ENCODE measurements around the gene SERPINB6. TPM values are rescaled to one million over a fixed set of nuclear protein-coding genes. Genes with fewer than 3 reads are reported as not detected.
"Not testable (repeated sequence)": the region's sequence is repeated elsewhere in the genome, so short reads cannot be mapped to it uniquely, and the experiment has no call there.

The SERPINB6 gene
- polyA plus RNA-seq, 2 donors: 86.1 to 95.7 TPM

DNA sequence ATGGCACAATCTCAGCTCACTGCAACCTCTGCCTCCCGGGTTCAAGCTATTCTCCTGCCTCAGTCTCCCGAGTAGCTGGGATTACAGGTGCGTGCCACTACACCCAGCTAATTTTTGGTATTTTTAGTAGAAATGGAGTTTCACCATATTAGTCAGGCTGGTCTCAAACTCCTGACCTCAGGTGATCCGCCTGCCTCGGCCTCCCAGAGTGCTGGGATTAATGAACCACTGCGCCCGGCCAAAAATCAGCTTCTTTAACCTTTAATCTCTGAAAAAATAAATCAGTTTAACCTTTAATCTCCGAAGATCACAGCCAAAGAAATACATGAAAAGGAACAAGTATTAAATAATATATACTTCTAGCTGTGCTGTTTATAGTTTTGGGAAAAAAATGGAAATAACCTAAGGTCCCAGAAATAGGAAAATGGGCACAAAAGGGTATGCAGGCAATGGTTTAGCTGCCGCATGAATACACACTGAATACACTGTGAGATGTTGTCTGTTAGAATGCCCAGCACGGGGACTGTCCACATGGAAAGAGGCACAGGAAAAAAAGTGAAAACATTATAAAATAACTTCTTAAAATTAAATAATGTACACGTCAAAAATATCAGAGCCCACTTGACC lies 29.9 kb upstream of the SERPINB6 start:
- Histone ChIP-seq H3K36me3 (ENCODE audit: control insufficient read depth in 2 of 2, insufficient read depth in 2 of 2, low read length in 1 of 2) (peaks cover 0 to 5% of the 10 kb centered on the region in 2 donors), H3K4me1 (ENCODE audit: control insufficient read depth in 2 of 2, insufficient read depth in 2 of 2, low read length in 1 of 2) (no peaks in the 10 kb centered on the region), H3K27me3 (ENCODE audit: control insufficient read depth in 1 of 2, insufficient read depth in 2 of 2, low read length in 2 of 2) (no peaks in the 10 kb centered on the region), H3K9me3 (ENCODE audit: control insufficient read depth in 2 of 2, insufficient read depth in 1 of 2, low read depth in 1 of 2, low read length in 1 of 2) (no peaks in the 10 kb centered on the region), H3K4me3 (ENCODE audit: low read depth in 1 of 2, low read length in 2 of 2) (no peak overlapping the region), H3K27ac (ENCODE audit: low read depth in 2 of 2, low read length in 1 of 2) (peak overlapping the region in 1 of 2 donors; percentile 9)
- 92% methylated on average over 11 of the region's 11 CpGs for WGBS, 2 donors

DNA sequence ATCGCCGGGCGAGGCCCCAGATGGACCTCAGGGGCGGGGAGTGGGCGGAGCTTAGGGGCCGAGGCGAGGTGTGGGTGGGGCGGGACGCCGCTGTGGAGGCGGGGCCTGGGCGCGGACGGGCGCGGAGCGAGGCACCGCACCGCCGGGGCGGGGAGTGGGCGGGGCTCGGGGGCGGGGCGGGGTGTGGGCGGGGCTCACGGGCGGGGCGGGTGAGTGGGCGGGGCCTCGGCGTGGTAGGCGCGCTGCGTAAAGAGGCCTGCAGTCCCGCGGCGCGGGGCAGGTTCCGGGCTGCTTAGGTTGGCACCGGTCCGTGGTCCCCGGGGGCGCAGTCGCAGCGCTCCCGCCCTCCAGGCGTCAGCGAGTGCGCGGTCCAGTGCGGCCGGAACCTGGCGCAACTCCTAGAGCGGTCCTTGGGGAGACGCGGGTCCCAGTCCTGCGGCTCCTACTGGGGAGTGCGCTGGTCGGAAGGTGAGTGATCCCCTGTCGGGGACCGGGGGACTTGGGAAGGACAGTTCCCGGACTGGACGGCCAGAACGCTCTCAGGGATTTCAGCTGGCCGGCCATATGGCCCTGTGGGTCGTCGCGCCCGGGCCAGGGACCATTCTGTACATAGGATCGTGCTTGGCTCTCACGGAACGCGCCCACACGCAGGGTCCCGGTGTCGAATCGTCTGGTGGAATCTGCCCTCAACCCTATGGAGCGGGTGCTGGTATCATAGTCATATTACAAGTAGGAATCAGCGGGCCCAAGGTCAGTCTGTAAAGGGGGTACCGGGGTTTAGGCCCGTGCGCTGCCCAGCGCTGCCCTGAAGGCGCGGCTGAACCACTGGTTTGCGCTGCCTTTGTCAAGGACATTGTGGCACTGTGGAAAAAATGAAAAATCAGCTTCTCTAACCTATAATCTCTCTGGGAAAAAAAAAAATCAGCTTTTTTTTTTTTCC lies 28.5 kb upstream of the SERPINB6 start, which contains the start of gene NQO2:
Gene NQO2 (plus strand): TSS at position 277 of the 940 bp plus-strand sequence. CDS start 6,659 bp downstream, outside the sequence.
- H3K27me3 ChIP-seq (ENCODE audit: control insufficient read depth in 1 of 2, insufficient read depth in 2 of 2, low read length in 2 of 2): no peaks in the 10 kb centered on the region
- H3K9me3 ChIP-seq (ENCODE audit: control insufficient read depth in 2 of 2, insufficient read depth in 1 of 2, low read depth in 1 of 2, low read length in 1 of 2): no peaks in the 10 kb centered on the region
- peak within 1 kb of the TSS; percentile 61 to 66 for H3K4me3 ChIP-seq (ENCODE audit: low read depth in 1 of 2, low read length in 2 of 2)
- no peaks in the 10 kb centered on the region for H3K4me1 ChIP-seq (ENCODE audit: control insufficient read depth in 2 of 2, insufficient read depth in 2 of 2, low read length in 1 of 2)
- peak within 1 kb of the TSS; percentile 82 to 89 for H3K27ac ChIP-seq (ENCODE audit: low read depth in 2 of 2, low read length in 1 of 2)
- 2 to 3% methylated on average over 60 to 87 of the region's 87 CpGs for WGBS, 2 donors
- no peaks in the 10 kb centered on the region for H3K36me3 ChIP-seq (ENCODE audit: control insufficient read depth in 2 of 2, insufficient read depth in 2 of 2, low read length in 1 of 2)

DNA sequence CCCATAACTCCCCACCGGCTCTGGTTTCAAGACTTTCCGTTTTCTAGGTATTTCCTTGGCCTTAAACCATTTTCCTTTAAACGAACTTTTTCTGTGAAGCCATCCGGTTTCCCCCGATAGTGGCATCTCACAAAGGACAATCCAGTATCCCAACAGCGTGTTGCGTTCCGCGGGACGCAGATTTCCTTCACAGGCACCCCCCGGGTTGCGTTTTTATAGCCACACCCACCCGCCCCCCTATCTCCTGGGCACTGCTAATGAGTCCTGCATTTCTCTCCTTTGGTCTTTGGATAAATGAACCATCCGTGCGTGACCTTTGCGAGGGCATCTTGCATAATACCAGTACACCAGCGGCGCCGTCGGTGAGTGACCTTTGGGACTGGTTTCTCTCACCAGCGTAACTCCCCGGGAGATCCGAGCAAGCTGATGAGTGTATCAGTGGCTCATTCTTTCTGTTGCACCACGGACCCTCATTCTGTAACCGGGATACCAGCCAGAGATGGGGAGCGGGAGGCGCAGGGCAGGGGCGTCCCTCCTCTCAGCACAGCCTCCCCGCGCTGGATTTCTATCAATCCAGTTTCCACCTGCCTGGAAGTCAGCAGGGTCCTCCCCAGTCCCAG lies 27.7 kb upstream of the SERPINB6 start:
- no peaks in the 10 kb centered on the region for H3K27me3 ChIP-seq (ENCODE audit: control insufficient read depth in 1 of 2, insufficient read depth in 2 of 2, low read length in 2 of 2)
- no peaks in the 10 kb centered on the region for H3K4me1 ChIP-seq (ENCODE audit: control insufficient read depth in 2 of 2, insufficient read depth in 2 of 2, low read length in 1 of 2)
- peak overlapping the region; percentile 82 to 89 for H3K27ac ChIP-seq (ENCODE audit: low read depth in 2 of 2, low read length in 1 of 2)
- 0 to 1% methylated on average over 30 of the region's 30 CpGs for WGBS, 2 donors
- H3K4me3 ChIP-seq (ENCODE audit: low read depth in 1 of 2, low read length in 2 of 2): peak overlapping the region; percentile 50 to 57
- H3K36me3 ChIP-seq (ENCODE audit: control insufficient read depth in 2 of 2, insufficient read depth in 2 of 2, low read length in 1 of 2): no peaks in the 10 kb centered on the region
- no peaks in the 10 kb centered on the region for H3K9me3 ChIP-seq (ENCODE audit: control insufficient read depth in 2 of 2, insufficient read depth in 1 of 2, low read depth in 1 of 2, low read length in 1 of 2)

DNA sequence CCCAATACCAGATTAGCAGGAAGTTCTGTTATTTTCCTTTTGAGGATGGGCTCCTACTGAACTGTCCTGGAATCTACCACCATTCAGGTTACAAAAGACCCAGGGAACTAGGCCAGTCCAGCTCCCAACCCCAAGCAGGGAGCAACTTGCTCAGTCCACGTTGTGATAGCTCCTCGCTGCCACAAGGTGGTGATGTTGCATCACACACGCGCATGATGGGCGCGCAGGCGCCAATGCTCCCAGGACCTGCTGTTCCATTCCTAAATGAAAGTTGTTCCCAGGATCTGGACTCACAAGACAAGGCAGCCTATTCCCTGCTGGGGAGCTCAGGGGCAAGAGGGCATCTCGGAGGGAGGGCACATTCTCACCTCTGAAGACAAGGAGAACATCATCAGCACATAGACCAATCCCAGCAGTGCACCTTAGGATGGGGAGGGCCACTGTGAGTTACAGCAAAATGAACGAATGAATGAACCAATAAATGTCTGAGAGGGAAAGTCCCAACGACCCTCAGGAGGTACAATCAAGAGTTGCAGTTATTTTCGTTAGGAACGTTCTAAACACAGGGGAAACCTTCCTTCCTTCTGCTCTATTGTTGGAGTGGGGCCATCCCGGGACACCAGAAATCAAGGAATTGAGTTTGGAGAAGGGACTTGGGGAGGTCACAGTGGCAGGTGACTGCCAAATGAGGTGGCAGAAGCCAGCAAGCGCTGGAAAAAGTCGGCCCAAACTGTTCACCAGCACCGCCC lies 27.1 kb upstream of the SERPINB6 start:
- H3K9me3 ChIP-seq (ENCODE audit: control insufficient read depth in 2 of 2, insufficient read depth in 1 of 2, low read depth in 1 of 2, low read length in 1 of 2); H3K27me3 ChIP-seq (ENCODE audit: control insufficient read depth in 1 of 2, insufficient read depth in 2 of 2, low read length in 2 of 2); H3K36me3 ChIP-seq (ENCODE audit: control insufficient read depth in 2 of 2, insufficient read depth in 2 of 2, low read length in 1 of 2); H3K4me1 ChIP-seq (ENCODE audit: control insufficient read depth in 2 of 2, insufficient read depth in 2 of 2, low read length in 1 of 2): not testable (repeated sequence)
- 2 to 3% methylated on average over 10 to 14 of the region's 16 CpGs for WGBS, 2 donors
- peak overlapping the region in 1 of 2 donors; percentile 50 for H3K4me3 ChIP-seq (ENCODE audit: low read depth in 1 of 2, low read length in 2 of 2)
- H3K27ac ChIP-seq (ENCODE audit: low read depth in 2 of 2, low read length in 1 of 2): peak overlapping the region; percentile 82 to 89

DNA sequence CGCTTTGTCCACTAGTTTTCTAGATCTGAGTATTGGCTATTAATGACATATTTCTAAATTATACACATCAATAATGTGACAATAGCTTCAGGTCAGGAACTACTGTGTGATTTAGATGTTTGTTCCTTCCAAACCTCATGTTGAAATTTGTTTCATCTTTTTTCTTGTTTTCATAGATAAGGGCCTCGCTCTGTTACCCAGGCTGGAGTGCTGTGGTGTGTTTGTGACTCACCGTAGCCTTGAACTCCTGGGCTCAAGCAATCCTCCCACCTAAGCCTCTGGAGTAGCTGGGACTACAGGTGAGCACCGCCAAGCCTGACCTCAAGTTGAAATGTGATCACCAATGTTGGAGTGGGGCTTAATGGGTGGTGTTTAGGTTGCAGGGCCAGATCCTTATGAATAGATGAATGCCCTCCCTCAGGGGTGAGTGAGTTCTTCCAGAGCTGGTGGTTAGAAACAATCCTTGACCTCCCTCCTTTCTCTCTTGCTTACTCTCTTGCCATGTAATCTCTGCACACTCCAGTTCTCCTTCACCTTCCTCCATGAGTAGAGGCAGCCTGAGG lies 22.5 kb upstream of the SERPINB6 start:
- H3K4me1 ChIP-seq (ENCODE audit: control insufficient read depth in 2 of 2, insufficient read depth in 2 of 2, low read length in 1 of 2): no peaks in the 10 kb centered on the region
- no peaks in the 10 kb centered on the region for H3K36me3 ChIP-seq (ENCODE audit: control insufficient read depth in 2 of 2, insufficient read depth in 2 of 2, low read length in 1 of 2)
- H3K27me3 ChIP-seq (ENCODE audit: control insufficient read depth in 1 of 2, insufficient read depth in 2 of 2, low read length in 2 of 2): no peaks in the 10 kb centered on the region
- H3K9me3 ChIP-seq (ENCODE audit: control insufficient read depth in 2 of 2, insufficient read depth in 1 of 2, low read depth in 1 of 2, low read length in 1 of 2): no peaks in the 10 kb centered on the region
- no peak overlapping the region for H3K4me3 ChIP-seq (ENCODE audit: low read depth in 1 of 2, low read length in 2 of 2)
- 90 to 95% methylated on average over 4 of the region's 4 CpGs for WGBS, 2 donors
- H3K27ac ChIP-seq (ENCODE audit: low read depth in 2 of 2, low read length in 1 of 2): no peak overlapping the region

DNA sequence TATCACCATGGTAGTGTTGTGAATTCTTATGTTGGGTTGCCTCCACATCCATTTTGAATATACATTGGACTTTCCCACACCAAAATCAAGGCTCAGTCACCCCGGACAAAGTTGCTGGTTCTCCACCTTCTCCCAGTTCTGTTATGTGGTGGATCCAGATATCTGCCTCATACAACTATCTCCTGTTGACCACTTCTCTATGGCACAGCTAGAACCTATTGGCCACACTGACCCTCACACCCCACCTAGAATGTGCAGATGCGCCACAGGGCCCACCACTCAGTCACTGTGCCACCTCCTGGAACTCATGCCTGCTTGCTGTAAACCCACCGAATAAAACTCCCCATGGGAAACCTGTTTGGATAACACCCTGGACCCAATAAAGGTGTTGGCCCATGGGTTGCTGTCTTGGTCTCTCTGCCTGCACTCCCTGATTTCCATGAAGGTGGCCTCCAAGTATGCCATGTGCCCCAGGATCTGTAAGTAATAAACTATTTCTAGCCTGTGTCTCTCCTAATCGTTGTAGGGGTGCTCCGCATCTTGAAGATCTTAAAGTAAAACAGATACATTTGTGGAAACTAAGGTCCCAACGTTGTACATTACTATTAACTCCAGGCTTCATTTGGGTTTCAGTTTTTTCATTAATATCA lies 21.1 kb upstream of the SERPINB6 start:
- H3K4me3 ChIP-seq (ENCODE audit: low read depth in 1 of 2, low read length in 2 of 2): no peak overlapping the region
- H3K27me3 ChIP-seq (ENCODE audit: control insufficient read depth in 1 of 2, insufficient read depth in 2 of 2, low read length in 2 of 2): no peaks in the 10 kb centered on the region
- H3K27ac ChIP-seq (ENCODE audit: low read depth in 2 of 2, low read length in 1 of 2): no peak overlapping the region
- 92 to 96% methylated on average over 6 of the region's 6 CpGs for WGBS, 2 donors
- no peaks in the 10 kb centered on the region for H3K36me3 ChIP-seq (ENCODE audit: control insufficient read depth in 2 of 2, insufficient read depth in 2 of 2, low read length in 1 of 2)
- H3K4me1 ChIP-seq (ENCODE audit: control insufficient read depth in 2 of 2, insufficient read depth in 2 of 2, low read length in 1 of 2): peaks cover 0 to 6% of the 10 kb centered on the region in 2 donors
- H3K9me3 ChIP-seq (ENCODE audit: control insufficient read depth in 2 of 2, insufficient read depth in 1 of 2, low read depth in 1 of 2, low read length in 1 of 2): no peaks in the 10 kb centered on the region

DNA sequence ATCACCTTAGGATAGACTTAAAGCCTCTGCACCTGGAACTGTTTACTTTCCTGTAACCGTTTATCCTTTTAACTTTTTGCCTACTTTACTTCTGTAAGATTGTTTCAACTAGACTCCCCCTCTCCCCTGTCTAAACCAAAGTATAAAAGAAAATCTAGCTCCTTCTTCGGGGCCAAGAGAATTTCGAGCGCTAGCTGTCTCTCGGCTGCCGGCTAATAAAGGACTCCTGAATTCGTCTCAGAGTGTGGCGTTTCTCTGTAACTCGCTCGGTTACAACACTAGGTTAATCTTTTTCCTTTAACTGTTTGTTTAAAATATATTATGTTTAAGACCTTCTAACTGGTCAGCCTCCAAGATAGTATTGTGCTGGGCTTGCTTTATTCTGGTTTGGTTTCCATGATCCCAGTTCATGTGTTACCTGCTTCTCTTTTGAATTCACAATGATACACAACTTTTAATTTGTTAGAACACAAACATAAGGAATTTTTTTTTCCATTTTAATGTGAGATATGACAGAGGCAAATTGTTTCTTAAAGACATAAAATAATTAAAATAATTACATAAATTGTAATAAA lies 19.7 kb upstream of the SERPINB6 start:
- Histone ChIP-seq H3K36me3 (ENCODE audit: control insufficient read depth in 2 of 2, insufficient read depth in 2 of 2, low read length in 1 of 2) (no peaks in the 10 kb centered on the region), H3K27ac (ENCODE audit: low read depth in 2 of 2, low read length in 1 of 2) (peak overlapping the region; percentile 95 to 100), H3K9me3 (ENCODE audit: control insufficient read depth in 2 of 2, insufficient read depth in 1 of 2, low read depth in 1 of 2, low read length in 1 of 2) (no peaks in the 10 kb centered on the region), H3K4me1 (ENCODE audit: control insufficient read depth in 2 of 2, insufficient read depth in 2 of 2, low read length in 1 of 2) (peaks cover 0 to 9% of the 10 kb centered on the region in 2 donors), H3K4me3 (ENCODE audit: low read depth in 1 of 2, low read length in 2 of 2) (peak overlapping the region; percentile 48 to 54), H3K27me3 (ENCODE audit: control insufficient read depth in 1 of 2, insufficient read depth in 2 of 2, low read length in 2 of 2) (no peaks in the 10 kb centered on the region)
- WGBS, 2 donors: 5 to 6% methylated on average over 10 of the region's 10 CpGs

DNA sequence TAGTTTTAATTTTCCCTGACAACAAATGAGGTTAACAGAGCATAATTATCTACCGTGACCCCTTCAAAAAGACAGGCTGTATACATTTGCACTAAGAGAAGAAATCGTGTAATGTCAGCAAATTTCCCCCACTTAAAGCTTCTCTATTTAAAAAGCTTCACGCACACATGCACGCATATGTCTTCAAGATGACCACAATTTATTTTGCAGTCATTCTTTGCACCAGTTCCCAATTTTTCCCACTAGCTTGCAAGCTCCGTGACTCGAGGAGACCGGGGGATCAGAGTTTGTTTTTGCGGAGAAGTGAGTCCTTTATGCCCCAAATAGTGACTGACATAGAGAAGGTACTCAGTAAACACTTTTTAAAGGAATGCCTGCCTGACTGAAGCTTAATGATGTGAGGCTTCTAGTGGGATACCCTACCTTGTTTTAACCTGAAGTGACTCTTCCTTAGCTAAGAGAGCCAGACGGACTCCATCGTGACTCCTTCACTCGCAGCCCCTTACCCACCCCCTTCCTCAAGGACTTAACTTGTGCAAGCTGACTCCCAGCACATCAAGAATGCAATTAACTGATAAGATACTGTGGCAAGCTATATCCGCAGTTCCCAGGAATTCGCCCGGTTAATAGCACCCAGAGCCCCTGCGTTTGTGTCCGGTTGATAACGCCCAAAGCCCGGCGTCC lies 19.0 kb upstream of the SERPINB6 start:
- peak overlapping the region; percentile 95 to 100 for H3K27ac ChIP-seq (ENCODE audit: low read depth in 2 of 2, low read length in 1 of 2)
- H3K9me3 ChIP-seq (ENCODE audit: control insufficient read depth in 2 of 2, insufficient read depth in 1 of 2, low read depth in 1 of 2, low read length in 1 of 2): no peaks in the 10 kb centered on the region
- no peaks in the 10 kb centered on the region for H3K27me3 ChIP-seq (ENCODE audit: control insufficient read depth in 1 of 2, insufficient read depth in 2 of 2, low read length in 2 of 2)
- peaks cover 0 to 9% of the 10 kb centered on the region in 2 donors for H3K4me1 ChIP-seq (ENCODE audit: control insufficient read depth in 2 of 2, insufficient read depth in 2 of 2, low read length in 1 of 2)
- H3K36me3 ChIP-seq (ENCODE audit: control insufficient read depth in 2 of 2, insufficient read depth in 2 of 2, low read length in 1 of 2): no peaks in the 10 kb centered on the region
- 3 to 4% methylated on average over 19 of the region's 19 CpGs for WGBS, 2 donors
- H3K4me3 ChIP-seq (ENCODE audit: low read depth in 1 of 2, low read length in 2 of 2): peak overlapping the region; percentile 48 to 54

All from esophagus (tissue), 2 donors.